HG03469 (cell line): Measurements from ENCODE around the gene ITGBL1.

Experiments used
- ATAC-seq: cut with Tn5 transposase; IDR thresholded peaks from one replicate; pipeline ENCODE4 v1.9.1; 2021; ENCODE audit warnings: mild to moderate bottlenecking, moderate library complexity, moderate number of reproducible peaks; ENCODE audit not compliant: unreplicated experiment

Gene ITGBL1

DNA sequence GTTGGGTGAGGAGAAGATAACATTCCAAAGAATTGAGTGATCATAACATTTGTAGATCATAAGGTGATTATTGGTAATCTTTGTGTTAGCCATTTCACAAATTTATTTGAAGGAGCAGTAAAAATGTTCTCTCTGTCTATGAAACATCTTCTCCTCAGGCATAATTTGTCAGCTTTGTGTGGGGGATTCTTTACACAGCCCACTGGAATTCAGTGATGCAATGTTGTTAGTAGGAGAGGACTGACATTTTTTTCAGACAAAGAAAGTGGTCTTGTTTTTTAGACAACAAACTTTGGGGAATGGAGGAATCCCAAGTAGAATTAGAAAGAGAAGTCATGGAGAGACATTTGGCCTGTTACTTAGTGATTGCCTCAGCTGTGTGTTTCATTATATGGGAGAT, 100.3 kb downstream of the ITGBL1 start:
- ATAC-seq: no peak

DNA sequence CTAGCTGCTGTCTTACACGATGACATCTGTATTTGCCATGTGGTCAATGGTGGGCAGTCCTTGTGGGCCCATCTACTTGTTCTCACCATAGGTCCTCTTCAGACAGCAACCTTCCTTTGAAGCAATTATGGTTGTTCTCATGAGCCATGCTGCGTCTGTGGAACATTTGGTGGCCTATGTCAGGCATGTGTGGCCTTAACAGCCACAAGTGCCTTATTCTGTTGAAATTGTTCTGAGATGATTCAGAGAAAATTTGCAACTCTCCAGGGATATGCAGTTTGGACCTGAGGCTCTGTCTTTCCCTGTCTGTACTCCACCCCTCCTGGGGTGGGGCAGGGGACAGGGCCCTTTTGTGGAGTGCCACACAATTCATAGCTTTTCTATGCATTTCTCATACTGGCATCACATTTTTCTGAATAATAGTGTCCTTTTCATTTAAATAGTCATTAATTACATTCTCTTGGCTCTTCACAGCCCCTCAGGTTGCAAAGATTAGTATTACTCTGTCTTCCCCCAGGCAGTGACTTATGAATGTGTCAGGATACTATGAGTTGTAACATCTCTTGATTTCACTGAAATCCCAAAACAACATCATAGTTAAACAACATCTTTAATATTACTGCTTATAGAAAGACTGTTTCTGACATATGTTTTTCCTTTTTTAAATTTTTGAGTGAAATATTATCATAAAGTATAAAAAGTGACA, 102.1 kb downstream of the ITGBL1 start:
- ATAC-seq: no peak

DNA sequence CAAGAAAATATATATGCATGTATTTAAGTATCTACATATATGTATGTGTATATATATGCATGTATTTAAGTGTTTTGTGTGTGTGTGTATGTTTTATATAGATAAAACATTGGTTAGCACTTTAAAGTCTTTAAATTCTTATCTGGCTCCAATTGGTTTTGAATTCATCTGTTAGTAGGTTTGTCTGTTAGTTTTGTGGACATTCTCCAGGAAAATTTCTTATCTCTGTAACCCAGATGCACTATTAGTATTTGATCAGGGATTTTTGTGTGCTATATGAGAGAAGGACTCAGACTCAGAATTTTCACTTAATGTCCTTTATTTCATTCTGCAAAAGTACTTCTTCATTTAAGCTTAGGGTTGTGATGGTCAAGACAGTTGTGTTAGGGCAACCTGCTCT, 103.1 kb downstream of the ITGBL1 start:
- no peak for ATAC-seq

DNA sequence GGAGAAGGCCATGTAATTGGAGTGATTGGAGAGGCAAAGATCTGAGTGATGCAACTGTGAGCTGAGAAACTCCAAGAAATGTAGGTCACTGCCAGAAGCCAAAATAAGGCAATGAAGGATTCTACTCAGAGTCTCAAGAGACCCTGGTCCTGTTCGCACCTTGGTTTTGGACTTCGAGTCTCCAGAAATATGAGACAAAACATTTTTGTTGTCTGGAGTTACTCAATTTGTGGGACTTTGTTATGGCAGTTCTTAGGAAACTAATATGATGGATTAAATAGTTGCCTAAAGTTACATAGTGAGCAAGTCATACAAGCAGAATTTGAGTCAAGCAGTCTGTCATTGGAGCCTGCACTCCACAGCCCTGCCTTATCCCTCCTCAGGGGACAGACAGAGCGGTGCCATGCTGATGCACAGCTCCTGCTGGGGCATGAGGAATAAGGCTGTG, 104.2 kb downstream of the ITGBL1 start:
- no peak for ATAC-seq

DNA sequence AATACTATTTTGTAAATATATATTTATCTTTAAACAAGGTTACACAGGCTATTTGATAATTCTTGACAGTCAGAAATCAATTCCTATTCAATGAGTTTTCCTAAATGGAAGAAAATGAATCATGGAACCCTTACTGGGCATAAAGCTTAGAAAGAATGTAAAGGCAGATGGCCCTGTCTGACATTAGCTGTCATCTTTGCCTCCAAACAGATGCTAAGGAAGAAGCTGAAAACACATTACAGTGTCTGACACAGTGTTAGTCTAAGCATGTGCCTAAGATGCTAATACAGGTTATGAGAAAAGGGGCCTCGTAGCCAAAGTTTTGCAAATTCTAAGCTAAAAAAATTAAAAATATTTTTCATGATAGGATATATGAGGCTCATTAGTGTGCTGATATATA, 112.8 kb downstream of the ITGBL1 start:
- ATAC-seq: no peak

DNA sequence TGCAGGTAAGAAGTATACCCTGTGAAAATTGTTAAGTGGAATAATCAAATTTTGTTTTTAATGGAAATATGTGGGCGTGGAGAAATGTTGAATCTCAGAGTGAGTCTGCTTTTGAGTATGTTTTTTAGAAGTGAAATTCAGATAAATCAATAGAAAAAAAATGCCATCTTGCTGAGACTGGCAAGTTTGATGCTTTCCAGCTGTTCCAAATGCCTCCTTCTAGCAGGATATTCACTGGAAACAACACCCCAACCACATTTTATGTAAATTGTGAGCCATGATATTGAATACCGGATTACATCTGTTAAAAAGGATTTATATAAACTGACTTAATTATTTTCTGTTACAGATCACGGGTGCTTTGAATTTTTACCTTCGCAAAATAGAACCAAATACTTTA, 115.4 kb downstream of the ITGBL1 start:
- ATAC-seq: no peak

DNA sequence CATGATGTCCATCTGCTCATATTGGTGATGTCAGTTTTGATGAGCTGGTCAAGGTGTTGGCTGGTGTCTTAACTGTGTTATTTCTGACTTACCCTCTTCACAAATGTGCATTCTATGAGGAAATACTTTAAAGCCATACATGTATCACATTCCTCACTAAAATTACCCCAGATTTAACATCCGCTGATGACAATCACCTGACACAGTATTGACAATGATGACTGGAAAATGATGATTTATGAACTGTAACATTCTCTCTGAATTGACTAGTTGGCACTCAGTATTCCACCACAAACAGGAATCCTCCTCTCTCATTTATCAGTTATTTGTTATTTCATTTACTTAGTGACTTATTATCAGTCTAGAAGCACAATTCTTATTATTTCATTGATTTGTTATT, 117.3 kb downstream of the ITGBL1 start:
- no peak for ATAC-seq

DNA sequence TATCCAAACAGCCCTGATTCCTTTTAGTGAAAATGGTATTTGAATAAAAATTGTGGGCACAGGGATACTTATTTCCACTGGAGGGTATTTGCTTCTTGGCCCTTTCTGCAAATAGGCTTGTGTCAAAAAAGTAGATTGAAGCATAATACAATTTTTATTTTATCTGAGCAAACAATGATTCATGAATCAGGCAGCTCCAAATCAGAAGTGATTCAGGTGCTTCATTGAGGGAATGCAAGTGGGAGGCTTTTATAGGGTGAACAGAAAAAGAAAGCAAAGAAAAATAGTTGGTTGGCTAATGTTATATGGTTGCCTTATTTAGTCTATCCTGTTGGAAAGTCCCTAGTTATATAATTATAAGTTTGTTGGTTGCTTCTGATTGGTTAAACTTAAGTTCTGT, 117.9 kb downstream of the ITGBL1 start:
- no peak for ATAC-seq

DNA sequence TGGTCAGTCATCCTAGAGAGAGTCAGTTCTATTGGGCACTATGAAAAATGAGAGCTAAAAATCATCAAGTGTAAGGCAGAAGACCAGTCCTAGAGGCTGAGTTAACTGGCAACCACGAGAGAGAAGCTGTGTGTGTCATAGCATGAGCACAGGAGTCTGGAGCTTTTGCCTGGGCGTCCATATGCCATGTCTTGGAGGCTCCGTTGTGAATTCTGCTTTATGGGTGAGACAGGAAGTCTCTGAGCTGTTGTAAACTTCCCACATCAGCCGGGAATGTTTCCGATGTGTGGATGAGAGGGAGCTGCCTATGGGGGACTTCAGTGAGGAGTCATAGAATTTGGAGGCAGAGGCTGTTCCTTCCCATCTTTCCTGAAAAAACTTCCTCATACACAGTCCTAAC, 120.0 kb downstream of the ITGBL1 start:
- ATAC-seq: no peak

DNA sequence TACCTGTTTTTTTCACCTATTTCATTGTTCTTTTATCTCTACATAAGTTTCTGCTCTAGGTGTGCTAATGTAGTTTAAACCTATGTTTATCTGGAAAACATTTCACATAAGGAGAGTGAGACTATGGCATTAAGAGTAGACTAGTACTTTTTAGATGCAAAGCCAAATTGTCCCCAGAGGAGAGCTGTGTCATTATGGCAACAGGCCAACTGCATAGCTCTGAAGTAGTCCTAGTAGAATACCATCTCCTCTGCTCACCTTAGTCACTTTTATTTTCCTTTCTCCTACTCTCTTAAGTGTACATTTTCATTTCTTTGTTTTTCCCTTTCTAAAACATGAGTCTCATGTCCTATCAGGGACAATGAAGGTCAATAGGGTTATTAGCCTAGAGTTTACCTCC, 123.1 kb downstream of the ITGBL1 start:
- no peak for ATAC-seq

DNA sequence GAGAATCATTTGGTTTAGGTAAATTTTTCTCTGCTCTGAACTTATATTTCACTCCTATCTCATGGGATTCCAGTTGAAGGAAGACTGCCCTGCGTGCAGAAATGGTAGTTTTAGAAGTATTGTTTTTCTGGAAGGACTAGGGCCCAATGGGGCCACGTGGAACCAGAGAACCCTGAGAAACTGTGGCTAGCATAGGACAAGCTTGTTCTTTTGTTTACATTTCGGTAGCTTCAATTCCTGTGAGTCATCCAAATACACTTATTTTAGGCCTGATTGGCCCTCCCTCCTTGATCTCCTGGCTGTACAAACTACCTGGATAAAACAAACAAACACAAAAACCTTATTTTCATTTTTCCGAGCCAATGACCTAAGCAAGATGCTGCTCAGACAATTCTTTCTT, 124.0 kb downstream of the ITGBL1 start:
- no peak for ATAC-seq

DNA sequence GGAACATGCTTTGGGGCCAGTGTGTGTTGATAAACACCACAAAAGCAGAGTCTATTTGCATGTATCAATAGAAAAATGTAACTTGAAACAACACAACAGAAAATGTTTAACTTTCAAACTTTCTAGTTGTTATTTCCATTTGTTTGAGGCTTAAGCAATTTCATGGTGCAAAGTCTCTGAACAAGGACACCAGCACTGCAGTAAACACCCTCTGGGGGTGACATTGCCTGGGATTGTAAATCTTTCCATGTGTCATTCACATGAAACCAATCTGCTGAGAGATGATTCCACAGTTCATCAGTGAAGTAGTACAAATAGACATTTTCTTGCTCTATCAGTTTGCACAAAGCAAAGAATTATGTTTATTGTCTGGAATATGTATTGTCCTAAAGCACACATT, 124.5 kb downstream of the ITGBL1 start:
- no peak for ATAC-seq

DNA sequence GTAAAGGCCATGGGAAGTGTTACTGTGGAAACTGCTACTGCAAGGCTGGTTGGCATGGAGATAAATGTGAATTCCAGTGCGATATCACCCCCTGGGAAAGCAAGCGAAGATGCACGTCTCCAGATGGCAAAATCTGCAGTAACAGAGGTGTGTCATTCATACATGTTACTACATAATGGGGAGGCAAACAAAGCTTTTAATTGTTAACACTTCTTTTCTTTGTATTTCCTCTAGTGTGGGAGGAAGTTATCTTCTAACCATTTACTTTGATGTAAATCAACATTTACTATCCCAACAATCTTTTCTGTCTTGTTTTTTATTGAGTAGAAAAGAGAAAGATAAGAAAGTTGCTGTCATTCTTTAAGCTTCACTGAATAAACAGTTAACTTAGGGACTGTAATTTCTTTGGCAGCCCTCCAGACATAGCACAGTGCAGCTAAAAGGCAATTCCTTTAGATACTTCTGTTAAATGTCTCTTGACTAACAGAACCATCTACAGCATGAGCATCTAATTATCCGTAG, 126.9 kb downstream of the ITGBL1 start:
- no peak for ATAC-seq

DNA sequence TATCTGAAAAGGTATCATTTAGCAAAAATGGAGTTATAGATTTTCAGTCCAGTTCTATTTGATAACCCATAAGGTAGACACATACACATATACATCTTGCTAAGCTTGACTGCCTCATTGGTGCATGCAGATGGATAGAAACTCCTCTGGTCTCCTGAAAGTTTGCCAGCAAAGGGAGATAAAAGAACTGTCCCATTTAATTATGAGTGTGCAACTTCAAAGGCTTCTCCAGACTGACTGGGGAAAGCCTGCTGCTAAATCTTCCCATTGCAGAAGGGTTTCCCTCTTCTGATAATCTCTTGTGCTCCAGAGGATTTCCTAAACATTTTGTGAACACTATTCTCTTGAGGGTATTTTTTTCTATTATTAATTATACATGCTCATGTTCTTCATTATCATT, 131.9 kb downstream of the ITGBL1 start:
- ATAC-seq: no peak

DNA sequence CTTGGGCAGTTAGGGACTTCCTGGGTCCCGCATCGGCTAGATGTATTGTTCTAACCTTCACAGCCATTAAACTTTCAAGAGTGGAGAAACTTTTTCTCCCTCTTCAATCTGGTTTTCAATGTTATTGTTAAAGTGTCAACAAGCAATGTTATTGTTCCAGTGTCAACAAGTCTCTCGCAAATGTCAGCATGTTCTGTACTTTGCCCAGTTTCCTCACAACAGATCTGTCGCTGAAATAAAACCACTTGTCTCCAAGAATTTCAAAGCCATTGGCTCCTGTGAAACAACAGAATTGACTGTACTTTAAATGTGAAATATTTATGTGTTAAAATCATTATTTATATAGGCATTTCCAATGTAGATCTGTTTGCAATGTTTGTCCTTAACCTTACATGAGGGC, 138.0 kb downstream of the ITGBL1 start:
- ATAC-seq: no peak

DNA sequence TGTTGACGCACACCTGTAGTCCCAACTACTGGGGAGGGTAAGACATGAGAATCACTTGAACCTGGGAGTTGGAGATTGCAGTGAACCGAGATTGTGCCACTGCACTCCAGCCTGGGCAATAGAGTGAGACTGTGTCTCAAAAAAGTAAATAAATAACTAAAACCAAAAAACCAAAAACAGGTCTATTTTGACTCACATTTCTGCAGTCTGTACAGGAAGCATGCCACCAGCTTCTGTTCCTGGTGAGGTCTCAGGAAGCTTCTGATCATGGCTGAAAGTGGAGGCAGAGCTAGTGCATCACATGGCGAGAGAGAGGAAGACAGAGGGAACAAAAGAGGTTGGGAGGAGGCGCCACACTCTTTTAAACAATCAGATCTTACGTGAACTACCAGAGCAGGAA, 142.5 kb downstream of the ITGBL1 start:
- no peak for ATAC-seq

DNA sequence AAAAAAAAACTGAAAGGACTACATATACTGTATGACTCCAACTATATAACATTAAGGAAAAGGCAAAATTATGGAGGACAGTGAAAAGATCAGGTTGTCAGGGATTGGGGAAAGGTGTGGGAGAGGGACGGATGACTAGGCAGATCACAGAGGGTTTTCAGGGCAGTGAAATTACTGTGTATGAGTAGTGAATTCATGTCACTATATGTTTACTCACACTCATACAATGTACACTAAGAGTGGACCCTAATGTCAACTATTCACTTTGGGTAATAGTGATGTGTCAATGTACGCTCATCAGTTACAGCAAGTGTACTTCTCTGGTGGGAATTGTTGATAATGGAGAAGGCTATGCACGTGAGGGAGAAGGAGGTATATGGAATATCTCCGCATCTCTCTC, 144.3 kb downstream of the ITGBL1 start:
- no peak for ATAC-seq

DNA sequence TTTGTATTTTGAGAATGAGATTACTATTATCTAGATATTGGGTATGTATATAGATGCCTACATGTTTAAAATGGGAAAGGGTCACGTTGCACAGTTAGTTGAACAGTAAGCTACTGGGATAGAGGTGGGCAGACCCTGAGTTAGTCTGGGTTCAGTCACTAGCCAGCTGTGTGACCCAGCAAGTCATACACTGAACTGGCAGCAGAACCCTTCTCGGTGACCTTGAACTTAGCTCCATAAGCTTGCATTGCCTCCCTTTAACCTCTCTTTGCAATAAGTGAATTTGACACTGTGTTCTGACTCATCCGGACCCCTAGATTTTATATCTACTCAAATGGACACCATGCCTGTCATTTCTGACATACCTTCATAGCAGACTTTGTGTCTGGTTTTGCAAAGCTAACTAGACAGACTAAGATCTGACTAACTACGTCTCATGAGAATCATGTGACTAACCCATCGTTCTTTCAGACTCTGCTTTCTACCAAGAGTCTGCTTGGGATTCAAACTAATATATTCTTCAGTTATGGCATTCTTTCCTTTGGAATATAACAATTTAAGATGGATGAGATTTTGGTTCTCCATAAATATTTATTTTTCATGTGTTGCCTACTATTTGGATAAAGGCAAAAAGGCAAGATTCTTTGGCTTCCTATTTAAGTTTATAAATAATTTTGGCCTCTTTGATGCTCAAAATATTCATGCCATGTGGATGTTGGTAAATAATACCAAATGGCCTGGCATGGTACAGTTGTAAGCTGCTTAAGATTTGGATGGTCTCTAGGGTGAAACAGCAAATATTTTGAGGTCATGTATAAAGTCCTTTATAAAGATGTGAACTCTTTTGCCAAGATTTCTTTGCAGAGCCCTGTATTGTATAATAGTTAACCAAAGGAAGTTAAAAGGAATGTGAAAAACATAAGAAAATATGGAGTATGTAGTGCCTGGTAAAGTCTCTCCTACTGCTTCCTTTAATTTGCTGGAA, 159.3 kb downstream of the ITGBL1 start:
- no peak for ATAC-seq

DNA sequence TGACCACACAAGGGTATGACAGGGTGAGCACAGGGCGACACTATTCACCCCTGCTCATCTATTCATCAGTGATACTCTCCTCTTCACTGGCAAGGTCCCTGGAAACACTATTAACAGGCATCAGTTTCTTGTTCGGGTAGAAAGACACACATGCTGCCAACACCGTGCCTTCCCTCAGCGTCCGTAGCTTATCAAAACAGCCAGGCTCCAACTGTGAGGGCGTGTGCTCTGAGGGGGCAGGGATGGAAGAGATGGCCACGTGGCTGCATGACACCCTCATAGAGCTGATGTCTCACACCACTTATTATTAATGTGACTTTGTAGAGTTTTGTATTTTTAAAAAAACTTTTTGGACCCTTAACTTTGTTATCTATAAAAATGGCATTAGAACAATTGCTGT, 160.3 kb downstream of the ITGBL1 start:
- ATAC-seq: no peak

DNA sequence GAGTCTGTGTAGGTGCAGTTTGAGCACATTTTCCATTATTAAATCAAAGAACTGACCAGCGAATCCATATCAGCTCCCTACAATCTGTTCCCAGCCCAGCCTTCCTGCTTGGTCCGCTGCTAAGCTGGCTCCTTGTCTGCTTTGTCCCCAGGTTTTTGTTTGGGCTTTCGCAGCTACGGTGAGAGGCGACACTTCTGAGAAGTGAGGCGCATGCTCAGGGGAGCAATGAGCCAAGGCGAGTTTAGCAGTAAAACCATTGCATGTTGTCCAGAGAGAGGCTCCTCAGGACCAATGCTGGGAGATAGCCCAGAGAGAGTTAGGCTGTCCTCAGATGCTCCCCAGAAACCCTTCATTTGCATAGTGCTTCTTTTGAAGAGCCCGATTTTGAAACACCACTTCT, 162.0 kb downstream of the ITGBL1 start:
- ATAC-seq: no peak

DNA sequence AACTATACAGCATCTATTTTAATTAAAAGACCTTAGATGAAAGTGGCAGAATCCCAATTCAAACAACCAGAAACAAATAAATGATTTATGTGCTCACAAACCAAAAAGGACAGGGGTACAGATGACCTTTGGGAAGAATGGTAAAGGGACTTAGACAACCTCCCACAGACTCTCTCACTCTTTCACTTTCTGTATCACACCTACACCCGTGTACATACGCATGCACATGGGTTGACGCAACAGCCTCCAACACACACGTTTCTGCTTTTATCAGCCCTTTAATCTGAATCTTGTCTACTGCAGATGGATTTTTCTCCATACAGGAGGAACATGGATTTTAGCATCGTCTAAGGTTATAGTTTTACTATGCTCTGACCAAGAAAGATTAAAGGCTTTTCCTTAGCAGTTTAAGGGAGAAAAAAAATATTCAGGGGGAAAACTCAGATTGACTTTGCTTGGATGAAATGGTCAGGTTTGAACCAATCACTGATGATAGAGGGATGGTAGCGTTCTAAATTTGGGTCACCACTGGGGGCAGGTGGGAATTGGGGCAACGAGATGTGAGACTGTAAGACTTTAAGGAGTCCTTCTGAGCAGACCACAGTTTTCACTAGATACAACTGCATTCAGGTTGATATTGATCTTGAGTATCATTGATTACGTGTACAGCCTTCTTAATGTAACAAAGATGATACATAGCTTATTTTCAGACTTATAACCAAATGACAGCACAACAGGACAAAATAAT, 166.1 kb downstream of the ITGBL1 start:
- no peak for ATAC-seq
